ENCODE results near the gene HTR4.
A peak's percentile ranks its signal among the peaks of the same experiment; 100 is the strongest.

Gene HTR4

DNA sequence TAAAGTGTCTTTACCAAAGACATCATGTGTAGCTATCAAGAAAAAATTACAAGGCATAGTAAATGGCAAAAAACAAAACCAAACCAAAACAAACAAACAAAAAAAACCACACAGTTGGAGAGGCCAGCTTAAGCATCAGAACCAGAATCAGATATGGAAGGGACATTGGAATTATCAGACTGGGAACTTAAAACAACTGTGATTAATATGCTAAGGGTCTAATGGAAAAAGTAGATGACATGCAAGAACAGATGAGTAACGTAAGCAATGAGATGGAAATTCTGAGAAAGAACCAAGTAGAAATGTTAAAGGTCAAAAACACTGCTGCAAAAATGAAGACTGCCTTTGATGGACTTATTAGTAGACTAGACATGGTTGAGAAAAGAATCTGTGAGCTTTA, 194.7 kb downstream of the HTR4 start:
- Histone ChIP-seq H3K4me1 (no peaks in the 10 kb centered on the region), H3K9me3 (no peaks in the 10 kb centered on the region), H3K4me3 (ENCODE audit: low read depth, low read length) (no peak overlapping the region), H3K36me3 (no peaks in the 10 kb centered on the region), H3K27me3 (no peaks in the 10 kb centered on the region)
- DNase-seq: no peak
- TF ChIP-seq, protein P1, sequence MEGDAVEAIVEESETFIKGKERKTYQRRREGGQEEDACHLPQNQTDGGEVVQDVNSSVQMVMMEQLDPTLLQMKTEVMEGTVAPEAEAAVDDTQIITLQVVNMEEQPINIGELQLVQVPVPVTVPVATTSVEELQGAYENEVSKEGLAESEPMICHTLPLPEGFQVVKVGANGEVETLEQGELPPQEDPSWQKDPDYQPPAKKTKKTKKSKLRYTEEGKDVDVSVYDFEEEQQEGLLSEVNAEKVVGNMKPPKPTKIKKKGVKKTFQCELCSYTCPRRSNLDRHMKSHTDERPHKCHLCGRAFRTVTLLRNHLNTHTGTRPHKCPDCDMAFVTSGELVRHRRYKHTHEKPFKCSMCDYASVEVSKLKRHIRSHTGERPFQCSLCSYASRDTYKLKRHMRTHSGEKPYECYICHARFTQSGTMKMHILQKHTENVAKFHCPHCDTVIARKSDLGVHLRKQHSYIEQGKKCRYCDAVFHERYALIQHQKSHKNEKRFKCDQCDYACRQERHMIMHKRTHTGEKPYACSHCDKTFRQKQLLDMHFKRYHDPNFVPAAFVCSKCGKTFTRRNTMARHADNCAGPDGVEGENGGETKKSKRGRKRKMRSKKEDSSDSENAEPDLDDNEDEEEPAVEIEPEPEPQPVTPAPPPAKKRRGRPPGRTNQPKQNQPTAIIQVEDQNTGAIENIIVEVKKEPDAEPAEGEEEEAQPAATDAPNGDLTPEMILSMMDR (IDR thresholded peaks at IDR 0.05; ENCODE audit: low read depth, low read length): no peak

DNA sequence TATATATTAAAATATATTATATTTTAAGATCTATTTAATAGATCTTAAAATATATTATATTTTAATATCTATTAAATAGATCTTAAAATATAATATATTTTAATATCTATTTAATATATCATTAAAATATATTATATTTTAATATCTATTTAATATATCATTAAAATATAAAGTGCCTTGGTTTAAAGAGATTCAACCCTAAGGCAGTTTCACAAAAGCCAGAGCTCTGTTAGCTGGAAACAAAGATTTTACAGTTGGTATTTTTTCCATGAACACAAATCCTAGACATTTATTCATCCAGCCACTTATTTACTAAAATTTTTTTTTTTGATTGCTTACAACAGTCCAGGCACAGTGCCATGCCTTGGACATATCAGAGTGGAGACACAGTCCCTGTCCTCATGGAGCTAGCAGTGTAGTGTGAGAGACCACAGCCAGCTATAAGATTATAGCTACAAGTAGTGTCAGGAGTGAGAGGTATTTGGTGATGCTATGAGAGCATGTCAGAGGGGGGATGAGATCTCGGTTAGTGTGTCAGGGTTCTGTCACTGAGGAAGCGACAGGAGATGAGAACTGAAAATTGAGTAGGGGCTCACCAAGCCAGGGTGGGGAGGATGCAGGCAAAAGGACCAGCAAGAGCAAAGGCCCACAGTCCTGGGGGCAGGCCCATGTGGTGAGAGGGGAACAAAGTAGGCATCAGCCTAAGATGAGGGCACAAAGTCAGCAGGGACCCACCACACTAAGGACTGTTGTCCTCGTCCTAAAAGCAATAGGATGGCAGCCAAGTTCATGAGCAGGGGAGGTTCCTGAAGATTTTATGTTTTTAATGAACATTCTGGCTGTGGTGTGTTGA, 196.1 kb downstream of the HTR4 start:
- Histone ChIP-seq H3K4me1 (no peaks in the 10 kb centered on the region), H3K4me3 (ENCODE audit: low read depth, low read length) (no peak overlapping the region), H3K9me3 (no peaks in the 10 kb centered on the region), H3K27me3 (no peaks in the 10 kb centered on the region), H3K36me3 (no peaks in the 10 kb centered on the region)
- TF ChIP-seq, protein P1 (IDR thresholded peaks at IDR 0.05; ENCODE audit: low read depth, low read length): no peak
- DNase-seq: no peak

DNA sequence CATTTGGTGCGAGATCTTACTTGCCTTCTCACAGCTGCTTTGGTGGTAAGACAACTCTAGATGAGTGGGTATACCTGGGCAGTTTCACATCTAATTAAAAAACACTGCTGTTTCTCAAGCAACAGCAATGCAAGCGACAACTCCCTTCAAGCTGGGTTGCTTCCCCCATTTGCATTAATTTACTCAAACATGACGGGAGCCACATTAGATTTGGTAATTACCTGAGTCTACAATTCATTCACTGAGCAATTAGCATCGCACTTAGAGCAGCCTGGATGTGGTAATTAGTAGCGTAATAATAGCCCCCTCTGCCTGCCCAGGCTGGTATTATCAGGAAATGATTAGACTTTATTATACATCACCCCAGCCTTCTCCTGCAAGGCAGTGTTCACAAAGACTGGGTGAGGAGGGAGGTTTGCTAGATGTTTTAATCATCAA, 197.1 kb downstream of the HTR4 start:
- no peaks in the 10 kb centered on the region for H3K27me3 ChIP-seq
- TF ChIP-seq, protein P1 (IDR thresholded peaks at IDR 0.05; ENCODE audit: low read depth, low read length): peak; percentile 55
- H3K36me3 ChIP-seq: no peaks in the 10 kb centered on the region
- no peaks in the 10 kb centered on the region for H3K4me1 ChIP-seq
- no peak for DNase-seq
- H3K4me3 ChIP-seq (ENCODE audit: low read depth, low read length): no peak overlapping the region
- H3K9me3 ChIP-seq: no peaks in the 10 kb centered on the region

DNA sequence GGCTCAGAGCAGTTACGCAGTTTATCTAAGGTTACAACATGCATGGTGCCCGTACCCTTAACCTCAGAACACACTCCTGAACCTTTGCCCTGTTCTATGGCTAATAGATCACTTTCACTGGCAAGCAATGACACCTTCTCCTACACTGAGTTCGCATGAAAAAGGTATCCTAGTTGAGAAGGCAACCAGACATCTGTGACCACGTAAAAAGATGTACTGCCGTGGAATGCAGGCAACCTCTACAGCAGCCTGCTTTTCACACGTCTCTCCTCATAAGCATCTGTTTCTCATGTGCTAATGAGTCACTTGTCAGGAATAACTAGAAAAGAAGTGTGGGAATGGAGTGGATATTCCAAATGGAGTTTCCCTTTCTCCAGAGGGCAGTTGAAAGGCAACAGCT, 199.1 kb downstream of the HTR4 start:
- no peaks in the 10 kb centered on the region for H3K27me3 ChIP-seq
- no peaks in the 10 kb centered on the region for H3K9me3 ChIP-seq
- DNase-seq: no peak
- TF ChIP-seq, protein P1 (IDR thresholded peaks at IDR 0.05; ENCODE audit: low read depth, low read length): no peak
- no peaks in the 10 kb centered on the region for H3K4me1 ChIP-seq
- H3K4me3 ChIP-seq (ENCODE audit: low read depth, low read length): no peak overlapping the region
- H3K36me3 ChIP-seq: no peaks in the 10 kb centered on the region

DNA sequence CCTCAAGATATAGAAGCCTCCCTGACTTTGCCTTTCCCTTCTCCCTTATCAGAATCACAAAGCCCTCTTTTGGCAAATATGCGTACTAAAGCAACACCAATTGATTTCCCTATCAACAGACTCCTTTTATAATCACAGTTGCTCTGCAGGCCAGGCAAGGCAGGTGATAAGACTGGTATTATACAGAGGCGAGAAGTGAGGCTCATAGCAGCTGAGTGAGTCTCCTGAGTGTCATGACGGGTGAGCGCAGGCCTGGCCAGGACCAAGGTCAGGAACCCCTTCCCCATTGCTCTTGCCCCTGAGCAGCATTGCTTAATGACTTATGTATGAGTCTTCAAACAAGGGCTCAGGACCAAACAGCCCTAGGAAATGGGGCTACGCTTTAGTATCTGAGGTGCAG, 199.8 kb downstream of the HTR4 start:
- TF ChIP-seq, protein P1 (IDR thresholded peaks at IDR 0.05; ENCODE audit: low read depth, low read length): no peak
- H3K4me1 ChIP-seq: no peaks in the 10 kb centered on the region
- no peaks in the 10 kb centered on the region for H3K36me3 ChIP-seq
- no peak overlapping the region for H3K4me3 ChIP-seq (ENCODE audit: low read depth, low read length)
- DNase-seq: no peak
- H3K9me3 ChIP-seq: no peaks in the 10 kb centered on the region
- H3K27me3 ChIP-seq: no peaks in the 10 kb centered on the region

DNA sequence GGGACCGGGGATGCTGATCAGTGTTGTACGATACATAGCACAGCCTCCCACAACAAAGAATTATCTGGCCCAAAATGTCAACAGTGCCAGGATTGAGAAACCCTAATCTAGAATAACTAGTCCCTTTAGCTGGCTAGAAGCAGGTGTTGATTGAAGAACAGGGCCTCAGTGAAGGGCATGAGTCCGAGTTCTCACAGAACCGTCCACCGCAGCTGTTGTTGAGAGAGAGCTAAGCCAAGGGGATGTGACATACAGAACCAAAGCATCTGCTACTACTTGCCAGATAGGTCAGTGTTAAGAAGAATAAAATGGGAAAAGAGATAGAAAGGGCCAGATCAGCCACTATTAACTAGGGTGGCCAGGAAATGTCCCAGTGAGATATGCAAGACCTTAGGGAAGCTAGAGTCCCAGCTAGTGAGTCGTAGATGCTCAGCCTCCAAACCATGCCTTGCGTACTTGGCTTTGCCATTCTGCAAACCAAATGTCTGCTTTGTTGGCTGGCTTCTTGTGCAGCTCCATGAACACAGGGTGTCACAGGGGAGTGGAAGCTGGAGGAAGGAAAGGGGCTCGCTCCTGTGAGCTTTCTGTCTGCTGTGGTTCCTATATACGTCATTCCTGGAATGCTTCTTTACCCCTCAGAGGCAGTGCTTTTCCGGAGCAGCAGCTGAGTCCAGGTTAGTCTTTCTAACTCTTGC, 201.7 kb downstream of the HTR4 start:
- no peak for DNase-seq
- no peaks in the 10 kb centered on the region for H3K27me3 ChIP-seq
- TF ChIP-seq, protein P1 (IDR thresholded peaks at IDR 0.05; ENCODE audit: low read depth, low read length): no peak
- H3K9me3 ChIP-seq: no peaks in the 10 kb centered on the region
- no peaks in the 10 kb centered on the region for H3K36me3 ChIP-seq
- no peak overlapping the region for H3K4me3 ChIP-seq (ENCODE audit: low read depth, low read length)
- H3K4me1 ChIP-seq: no peaks in the 10 kb centered on the region
